Right hindlimb (tissue), 1 donor: Measurements from ENCODE around the gene DENND2A.
A peak's percentile ranks its signal among the peaks of the same experiment; 100 is the strongest.

Experiments used
- DNase-seq: peaks from one replicate; pipeline ENCODE4 v3.0.0-alpha.2; 2018

The DENND2A gene

DNA sequence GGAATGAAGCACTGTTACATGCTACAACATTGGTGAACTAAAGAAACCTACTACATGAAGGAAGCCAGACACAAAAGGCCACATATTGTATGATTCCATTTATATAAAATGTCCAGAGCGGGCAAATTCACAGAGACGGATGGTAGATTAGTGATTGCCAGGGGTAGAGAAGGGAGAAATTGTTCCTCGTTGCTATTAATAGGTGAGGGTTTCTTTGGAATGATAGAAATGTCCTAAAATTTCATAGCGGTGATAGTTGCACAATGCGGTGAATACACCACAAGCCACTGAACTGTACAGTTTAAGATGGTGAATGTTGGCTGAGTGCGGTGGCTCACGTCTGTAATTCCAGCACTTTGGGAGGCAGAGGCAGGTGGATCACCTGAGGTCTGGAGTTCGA lies 29.0 kb downstream of the DENND2A start:
- DNase-seq, result no peak

DNA sequence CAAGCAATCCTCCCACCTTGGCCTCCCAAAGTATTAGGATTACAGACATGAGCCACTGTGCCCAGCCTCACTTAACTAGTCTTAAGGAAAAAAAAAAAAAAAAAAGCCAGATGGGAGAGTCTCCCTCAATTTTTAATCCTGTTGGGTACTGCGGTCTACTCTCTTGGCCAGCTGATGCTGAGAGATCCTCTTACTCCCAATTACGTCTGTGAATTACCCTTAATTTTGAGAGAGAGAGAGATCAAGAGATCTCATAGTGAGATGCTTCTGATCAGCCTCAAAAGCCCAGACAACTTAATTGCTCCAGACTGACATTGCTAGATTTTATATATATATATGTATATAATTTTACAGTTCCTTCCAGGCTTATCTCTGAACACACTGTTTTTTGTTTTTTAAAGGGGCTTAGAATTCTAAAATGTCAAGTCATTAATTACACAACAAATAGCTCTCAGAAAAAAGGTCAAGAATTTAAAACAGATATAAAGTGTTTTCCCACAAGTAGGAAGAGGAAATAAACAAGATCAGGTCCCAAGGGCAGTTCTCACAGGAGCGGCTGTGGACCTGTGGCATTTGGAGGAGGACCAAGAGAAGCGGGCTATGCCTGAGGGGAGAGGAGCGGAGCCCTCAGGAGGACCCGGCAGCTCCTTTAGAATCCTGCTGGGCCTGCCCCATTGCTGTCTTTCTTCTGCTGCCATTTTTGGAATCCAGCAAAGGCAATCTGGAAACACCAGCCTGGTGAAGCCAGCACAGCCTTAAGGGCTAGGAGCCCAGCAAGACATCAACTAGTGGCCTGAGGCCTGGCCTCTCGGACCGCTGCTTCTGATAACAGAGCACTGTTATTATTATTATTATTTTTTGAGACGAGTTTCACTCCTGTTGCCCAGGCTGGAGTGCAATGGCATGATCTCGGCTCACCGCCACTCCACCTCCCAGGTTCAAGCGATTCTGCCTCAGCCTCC lies 30.1 kb downstream of the DENND2A start:
- no peak for DNase-seq

DNA sequence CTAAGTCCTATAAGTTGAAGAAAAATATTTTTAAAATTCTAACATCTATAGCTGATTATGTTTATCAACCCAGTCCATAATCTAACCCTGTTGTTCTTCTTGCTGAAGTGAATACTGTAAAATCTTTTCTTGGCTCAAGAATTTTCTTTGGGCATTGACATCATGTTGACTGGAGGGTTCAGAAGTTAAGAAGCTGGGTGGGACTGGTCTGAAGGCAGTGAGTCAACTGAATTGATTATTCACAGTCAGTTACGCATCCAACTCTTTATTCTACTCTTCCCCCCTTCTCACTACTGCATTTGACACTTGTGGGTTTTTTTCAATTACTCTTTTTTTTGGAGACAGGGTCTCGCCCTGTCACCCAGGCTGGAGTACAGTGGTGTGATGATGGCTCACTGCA lies 31.0 kb downstream of the DENND2A start:
- no peak for DNase-seq

DNA sequence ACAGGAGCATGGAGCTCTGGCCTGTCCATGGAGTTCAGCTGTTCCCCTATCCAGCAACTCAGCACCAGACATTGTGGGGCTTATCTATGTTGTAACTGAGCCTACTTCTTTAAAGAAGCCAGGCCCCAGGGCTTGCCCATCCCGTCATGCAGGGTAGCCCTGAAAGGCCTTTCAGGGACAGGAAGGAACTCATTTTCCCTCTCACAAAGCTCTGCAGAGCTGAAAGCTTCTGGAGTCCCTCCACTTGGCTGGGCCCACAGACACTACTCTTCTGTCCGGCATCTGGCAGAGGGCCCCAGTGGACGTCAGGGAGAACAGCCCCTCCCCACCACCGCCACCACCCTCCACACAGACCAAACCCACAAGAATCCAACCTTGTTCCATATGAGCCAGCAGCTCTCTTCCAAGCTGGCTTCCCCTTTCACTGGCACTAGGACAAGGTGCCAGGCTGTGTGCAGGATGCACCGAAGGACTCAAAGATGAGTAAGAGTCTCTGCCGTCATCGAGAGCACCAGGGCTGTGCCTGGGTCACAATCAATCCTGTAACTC lies 33.1 kb downstream of the DENND2A start:
- peak; percentile 87 for DNase-seq

DNA sequence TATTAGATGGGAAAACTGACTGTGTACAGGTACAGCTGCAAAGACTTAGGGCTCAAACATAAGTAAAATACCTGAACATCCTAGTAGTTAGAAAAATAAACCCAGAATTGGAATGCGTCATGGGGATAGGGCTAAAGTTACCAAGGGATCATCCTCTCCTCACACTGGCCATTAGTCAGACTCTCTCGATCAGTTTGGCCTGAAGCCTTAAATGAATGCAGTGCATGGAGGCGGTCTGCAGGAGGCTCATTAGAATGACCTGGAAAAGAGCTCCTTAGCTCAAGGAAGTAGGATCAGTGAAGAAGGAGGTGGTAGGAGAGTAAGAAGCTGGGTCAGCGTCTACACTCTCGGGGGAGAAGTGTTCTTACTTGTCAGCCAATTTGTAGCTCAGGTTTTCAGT lies 35.3 kb downstream of the DENND2A start:
- no peak for DNase-seq

DNA sequence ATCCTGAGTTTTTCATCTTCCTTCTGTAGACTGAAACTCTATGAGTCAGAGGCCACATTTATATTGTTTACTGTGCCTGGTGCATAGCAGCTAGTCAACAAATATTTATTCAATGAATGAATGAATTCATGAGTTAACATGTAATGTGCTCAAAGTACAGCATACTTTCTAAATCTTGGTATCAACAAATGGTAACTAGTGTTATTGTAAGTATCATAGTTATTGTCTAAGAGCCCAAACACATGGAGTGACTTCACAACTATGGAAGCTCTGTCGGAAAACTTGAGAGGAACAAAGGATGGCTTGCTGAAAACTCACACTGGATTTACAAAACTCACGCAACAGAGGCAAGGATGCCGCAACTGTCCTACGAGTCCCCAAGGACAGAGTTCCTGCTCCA lies 35.9 kb downstream of the DENND2A start:
- DNase-seq, result no peak

DNA sequence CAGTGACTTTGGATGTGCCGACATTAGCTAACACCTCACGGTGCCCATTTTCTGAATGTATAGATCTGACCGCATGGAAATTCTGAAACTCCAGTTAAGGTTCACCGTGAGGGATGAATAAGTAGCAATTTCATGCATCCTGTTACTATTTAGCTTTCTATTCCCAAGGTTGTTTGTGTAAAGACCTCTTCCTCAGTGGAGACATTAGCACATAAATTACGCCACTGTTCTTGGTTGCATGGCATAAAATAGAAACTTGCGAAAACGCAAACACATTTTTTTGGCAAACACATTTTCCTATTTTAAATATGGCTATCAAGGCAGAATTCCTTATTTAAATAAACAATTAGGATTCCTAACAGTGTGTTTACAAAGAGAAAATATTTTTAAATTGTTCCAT lies 36.5 kb downstream of the DENND2A start:
- DNase-seq, result no peak

DNA sequence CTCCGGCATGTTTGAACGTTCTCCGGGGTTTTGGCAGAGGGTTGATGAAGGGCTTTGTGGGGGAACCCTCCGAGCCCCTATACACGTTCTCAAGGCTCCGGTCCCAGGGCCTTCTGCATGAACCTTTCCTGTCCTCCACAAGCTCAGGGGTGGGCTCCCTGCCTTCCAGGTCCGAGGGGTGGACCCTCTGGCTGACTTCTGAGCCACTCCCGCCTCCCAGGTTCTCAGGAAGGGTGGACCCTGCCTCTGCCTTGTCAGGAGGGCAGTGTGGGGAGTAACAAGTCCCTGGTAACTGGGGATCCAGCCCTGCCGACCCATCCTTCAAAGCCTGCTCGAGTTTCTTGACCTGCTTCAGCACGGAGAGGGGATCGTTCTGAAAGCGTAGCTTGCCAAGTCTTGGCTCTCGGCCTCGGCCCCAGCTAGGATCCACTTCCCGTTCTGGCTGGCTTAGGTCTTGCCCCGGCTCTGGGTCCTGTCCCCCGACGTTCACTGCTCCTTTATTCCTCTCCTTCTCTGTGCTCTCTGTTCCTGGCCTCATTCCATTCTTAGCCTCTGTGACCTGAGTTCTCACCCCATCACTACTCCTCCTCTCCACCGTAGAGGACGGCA lies 38.9 kb downstream of the DENND2A start:
- DNase-seq, result no peak

DNA sequence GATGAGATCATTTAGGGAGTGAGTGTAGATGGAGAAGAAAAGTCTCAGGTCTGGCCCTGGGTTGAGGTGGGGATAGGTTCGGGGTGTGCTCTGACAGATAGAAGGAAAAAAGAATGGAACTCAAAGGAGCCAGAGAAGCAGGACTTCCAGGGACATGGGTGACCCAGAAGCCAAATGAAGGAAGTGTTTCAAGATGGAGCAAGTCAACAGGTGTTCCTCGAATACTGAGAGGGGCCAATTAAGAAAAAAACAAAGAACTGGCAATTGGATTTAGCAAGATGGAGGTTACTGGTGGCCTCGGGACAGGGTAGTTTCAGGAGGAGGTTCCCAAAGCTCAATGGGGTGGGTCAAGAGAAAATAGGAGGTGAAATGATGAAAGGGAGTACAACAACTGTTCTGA lies 40.3 kb downstream of the DENND2A start:
- no peak for DNase-seq

DNA sequence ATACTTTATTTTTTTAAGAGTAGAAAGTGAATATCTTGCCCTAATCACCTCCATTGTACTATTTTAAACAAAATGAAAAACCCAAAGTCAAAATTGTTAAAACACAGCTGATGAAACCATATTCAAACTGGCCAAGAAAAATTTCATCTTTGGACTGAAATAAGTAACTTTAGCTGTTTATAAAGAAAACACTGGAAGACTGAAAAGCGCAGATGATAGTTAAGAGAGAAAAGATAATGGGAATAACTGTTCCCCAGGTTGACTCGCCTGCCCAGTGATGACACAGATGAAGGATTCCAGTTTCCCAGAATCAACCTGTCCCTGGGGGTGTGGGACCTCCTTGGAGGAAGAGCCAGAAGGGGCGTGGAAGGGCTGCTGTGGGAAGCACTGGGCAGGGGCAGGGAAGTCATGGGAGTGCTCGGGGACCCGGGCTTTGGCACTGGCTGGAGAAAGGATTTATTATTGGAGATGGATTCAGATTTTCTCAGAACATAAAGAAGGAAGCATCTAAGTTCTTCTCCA lies 43.1 kb downstream of the DENND2A start:
- peak; percentile 75 for DNase-seq

DNA sequence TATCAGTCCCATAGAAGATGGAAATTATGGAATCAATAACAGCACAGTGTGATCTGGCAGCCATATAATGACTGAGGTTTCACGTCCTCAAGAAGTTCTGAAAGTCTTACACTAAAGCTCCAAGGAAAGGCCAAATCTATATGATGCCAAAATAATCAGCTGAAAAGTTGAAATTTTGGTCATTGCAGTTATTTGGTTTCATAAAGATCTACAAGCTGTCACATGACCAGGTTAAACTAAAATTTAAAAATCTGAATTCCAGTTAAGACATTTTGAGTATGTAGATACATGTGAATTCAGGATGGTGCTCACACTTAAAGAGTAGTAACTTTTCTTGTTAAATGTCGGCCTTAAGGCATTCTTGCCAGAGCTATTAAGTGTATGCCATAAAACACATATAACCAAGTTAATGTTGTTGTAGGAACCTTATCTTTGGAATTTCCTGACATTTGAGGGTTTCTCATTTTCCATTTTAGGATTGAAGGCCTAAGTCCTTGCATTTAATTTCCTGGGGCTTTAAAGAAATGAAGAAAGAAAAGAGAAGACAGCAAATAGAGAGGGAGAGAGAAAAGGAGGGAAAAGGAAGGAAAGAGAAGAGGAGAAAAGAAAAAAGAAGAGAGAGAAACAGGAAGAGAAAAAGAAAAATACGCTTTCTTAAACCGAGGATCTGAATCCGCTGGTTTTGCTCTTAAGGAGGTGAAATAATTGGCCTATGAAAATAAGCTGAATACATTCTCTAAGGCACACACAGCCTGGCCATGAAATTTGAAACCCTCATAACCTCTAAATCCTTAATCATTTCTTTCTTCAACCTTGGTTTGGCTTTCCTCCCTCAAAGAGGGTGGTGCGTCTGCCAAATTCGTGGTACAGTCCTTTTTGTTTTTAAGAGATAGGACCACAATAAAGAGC lies 43.8 kb downstream of the DENND2A start:
- peak; percentile 48 for DNase-seq

DNA sequence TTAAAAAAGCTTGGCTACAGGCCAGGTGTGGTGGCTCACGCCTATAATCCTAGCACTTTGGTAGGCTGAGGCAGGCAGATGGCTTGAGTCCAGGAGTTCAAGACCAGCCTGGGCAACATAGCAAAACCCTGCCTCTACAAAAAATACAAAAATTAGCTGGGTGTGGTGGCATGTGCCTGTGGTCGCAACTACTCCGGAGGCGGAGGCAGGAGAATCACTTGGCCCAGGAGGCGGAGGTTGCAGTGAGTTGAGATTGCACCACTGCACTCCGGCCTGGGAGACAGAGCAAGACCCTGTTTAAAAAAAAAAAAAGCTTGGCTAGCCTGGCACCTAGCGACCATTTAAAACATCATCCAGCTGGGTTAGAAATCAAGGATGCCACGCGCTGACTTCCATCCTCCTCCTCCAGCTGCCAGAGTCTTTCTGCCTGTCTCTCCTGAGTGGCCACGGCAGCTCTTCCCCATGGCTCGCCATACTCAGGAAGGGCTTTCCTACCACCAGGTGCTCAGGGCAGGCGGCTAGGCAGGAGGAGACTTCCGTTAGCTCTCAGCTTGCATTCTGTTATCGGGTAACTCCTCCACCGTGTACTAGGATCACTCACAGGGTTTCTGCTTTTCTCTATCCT lies 45.0 kb downstream of the DENND2A start:
- no peak for DNase-seq

DNA sequence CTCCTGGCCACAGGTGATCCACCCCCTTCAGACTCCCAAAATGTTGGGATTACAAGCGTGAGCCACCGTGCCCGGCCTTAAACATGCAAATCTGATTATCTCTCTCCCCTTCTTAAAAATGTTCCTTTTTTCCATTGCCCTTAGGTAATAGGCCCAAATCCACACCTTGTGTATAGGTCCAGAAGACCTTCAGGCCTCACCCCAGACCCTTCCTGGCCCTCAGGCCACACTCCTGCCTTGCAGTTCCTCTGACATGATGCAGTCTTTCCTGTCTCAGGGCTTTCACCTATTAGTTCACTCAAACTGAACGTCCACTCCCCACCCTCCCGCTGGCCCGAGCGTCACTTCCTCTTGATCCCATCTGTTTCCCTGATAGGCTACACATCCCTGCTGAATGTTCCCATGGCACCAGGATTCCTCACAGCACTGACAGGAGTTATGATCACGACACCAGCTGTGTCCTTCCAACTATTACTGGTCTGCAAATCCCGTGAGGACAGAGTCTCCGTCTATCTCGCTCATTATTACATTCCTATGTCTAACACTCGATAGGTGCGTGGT lies 46.4 kb downstream of the DENND2A start:
- no peak for DNase-seq

DNA sequence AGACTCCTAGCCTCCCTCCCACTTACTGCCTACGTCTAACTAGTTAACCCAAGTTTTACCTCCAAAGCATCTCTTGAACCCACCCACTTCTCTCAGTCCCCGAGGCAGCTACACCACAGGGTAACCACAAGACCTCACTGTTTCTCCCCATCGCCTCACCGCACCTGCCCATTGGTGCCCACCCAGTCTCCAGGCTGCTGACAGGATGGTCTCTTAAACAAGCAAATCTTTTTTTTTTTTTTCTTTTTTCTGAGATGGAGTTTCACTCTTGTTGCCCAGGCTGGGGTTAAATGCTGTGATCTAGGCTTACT lies 47.0 kb downstream of the DENND2A start:
- no peak for DNase-seq

DNA sequence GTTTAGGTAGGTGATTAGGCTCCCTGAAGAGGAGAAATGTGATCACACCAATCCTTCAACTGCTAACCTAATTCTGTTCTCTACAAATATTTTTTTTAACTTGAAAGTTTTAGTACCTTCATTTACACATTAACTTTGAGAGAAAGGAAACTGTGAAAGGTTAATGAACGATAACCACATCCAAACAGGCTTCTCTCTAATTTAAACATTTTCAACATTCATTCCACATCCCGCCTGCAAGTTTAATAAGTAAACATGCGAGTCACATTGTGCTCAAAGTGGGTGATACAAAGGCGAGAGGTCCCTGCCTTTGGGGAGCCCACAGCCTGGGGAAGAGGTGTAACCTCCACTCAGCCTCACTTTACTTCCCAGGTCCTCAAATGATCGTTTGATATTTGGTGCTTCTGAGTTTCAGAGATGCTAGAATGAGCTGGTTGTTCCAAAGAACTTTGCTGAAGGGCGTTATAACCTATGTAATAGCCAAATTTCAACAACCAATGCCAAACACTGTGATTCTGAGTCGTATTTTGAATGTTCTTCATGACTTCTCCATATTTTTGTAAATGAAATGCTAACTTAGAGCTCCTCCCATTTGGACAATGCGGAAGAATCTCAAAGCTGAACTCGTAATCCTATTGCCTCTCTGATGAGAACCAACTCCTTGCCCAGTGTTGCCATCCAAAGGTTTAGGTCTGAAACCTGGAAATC lies 47.5 kb downstream of the DENND2A start:
- no peak for DNase-seq

DNA sequence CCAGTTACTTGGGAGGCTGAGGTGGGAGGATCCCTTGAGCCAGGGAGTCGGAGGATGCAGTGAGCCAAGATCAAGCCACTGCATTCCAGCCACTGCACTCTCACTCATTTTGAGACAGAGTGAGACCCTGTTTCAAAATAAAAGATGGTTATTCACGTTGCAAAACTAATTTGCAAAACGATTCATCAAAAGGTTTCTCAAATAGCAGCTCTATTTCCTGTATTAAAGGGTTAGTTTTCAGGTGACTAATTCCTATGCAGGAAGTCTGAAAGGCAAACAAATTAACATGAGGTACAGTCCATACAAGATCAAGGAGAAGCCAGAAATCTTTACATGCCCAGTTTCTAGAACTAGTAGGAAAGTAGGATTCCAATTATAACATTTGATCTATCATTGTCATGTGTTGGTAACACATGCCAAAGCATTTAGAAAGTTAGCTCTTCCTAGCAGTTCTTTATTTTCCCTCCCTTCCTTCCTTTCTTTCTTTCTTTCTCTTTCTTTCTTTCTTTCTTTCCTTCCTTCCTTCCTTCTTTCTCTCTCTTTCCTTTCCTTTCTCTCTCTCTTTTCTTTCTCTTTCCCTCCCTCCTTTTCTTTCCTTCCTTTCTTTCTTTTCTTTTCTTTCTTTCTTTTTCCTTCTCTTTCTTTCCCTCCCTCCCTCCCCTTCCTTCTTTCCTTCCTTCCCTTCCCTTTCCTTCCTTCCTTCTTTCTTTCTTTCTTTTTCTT lies 49.3 kb downstream of the DENND2A start:
- no peak for DNase-seq

DNA sequence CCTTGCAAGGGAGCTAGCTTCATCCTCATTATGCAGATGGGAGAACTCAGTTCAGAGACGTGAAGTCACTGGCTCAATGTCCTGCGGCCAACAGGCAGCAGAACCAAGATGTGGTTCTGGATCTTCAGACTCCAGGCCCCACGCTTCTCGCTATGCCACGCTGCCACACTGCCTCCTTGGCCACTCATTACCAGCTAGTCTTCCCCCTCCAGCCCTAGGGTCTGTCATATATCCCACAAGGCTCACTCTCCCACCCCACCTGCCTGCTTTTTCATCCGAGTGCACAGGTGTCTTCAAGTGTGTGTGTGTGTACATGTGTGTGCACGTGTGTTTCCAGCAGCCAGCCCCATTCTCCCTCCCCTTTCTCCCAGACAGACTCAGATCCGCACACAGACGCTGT lies 53.4 kb downstream of the DENND2A start:
- no peak for DNase-seq

DNA sequence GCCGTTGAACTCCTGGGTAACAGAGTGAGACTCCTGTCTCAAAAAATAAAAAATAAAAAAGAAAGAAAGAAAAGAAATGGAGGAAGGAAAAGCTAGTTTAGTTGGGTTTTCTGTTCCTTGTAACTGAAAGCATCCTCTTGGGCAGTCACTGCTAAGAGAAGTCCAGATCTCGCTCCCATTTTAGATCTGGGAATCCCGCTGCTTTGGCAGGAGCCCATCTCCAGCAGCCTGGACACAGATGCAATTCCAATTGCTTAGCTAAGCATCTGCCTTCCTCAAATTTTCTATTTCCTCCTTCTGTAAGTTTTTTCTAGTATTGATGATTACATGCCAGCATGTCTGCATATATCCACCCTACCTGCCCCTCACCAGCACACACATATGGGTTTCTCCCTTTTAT lies 54.1 kb downstream of the DENND2A start:
- peak; percentile 77 for DNase-seq

DNA sequence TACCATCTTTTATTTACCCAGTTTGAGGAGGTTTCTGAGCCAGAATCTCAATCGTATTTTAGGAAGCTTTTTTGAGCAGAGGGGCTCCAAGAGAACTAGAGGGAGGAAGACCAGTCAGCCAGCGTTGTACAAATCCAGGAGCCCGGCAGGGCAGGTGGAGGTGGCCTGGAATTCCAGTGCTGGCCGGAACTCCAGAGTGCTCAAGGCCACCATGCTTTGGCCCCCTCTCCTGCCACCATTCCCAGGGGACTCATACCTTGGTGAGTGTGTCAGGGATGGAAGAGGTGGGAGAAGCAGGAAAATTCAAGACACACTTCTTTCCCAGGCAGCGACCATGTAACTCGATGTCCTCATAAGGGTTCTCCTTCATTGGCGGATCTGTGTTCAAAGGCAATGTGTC lies 55.3 kb downstream of the DENND2A start:
- no peak for DNase-seq

DNA sequence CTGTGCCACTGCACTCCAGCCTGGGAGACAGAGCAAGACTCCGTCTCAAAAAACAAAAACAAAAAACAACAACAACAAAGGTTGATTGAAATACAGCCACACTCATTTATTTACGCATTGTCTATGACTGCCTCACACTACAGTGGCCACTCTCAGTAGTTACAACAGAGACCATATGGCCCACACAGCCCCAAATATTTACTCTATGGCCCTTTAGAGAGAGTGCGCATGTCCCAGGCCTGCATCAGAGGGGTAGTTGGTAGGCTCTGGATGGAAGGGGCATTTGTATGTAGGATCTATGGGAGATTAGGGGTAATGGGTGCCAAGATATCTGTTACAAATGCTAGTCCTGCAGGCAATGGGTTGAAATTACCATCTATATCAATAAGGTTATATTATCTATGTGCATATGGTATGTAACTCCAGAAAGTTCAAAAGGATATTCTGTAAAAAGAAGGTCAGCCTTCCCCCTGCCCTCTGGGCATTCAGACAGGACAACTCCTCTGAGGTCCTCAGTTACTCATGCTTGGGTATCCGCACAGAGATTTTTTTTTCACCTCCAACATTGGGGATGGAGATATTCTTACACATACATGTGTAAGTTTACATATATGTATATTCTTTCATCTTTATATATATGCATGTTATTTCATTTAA lies 56.3 kb downstream of the DENND2A start:
- no peak for DNase-seq
